Spleen (tissue), 11 donors: ENCODE data around the gene SEMA5A. TPM values are rescaled to one million over a fixed set of nuclear protein-coding genes. Genes with fewer than 3 reads are reported as not detected.

ENCODE experiments used
- DNase-seq: peaks from one replicate; pipeline ENCODE4 v3.0.0-alpha.2; 2020
- H3K27ac ChIP-seq, 8 donors: fragments of 200-600 bp; sonication (generic) in 7 of 8; 1 replicate in 4 of 8; 2 replicates in 4 of 8; pipeline versions ENCODE4 v1.5.0 to v1.8.0; 2016 to 2021; ENCODE audit warnings: inconsistent platforms in 4 of 8, mild to moderate bottlenecking in 4 of 8, moderate library complexity in 1 of 8
- H3K27me3 ChIP-seq, 7 donors: fragments of 200-600 bp; sonication (generic) in 6 of 7; replicated peaks in 1 of 7; 1 replicate in 4 of 7; 2 replicates in 3 of 7; pipeline versions ENCODE4 v1.5.0 to v1.8.0; 2016 to 2021; ENCODE audit warnings: inconsistent platforms in 3 of 7, mild to moderate bottlenecking in 1 of 7
- H3K36me3 ChIP-seq, 6 donors: fragments of 200-600 bp; sonication (generic) in 5 of 6; 1 replicate in 4 of 6; 2 replicates in 2 of 6; pipeline versions ENCODE4 v1.5.0 to v1.8.0; 2016 to 2021; ENCODE audit warnings: inconsistent platforms in 2 of 6
- H3K4me1 ChIP-seq, 6 donors: fragments of 200-600 bp; sonication (generic) in 5 of 6; 1 replicate in 3 of 6; 2 replicates in 3 of 6; pipeline versions ENCODE4 v1.5.0 to v1.8.0; 2016 to 2021; ENCODE audit warnings: inconsistent platforms in 3 of 6
- H3K4me3 ChIP-seq, 8 donors: fragments of 200-600 bp; sonication (generic) in 7 of 8; 1 replicate in 4 of 8; 2 replicates in 4 of 8; pipeline versions ENCODE4 v1.5.0 to v1.8.0; 2016 to 2021; ENCODE audit warnings: inconsistent platforms in 4 of 8, mild to moderate bottlenecking in 4 of 8, moderate library complexity in 2 of 8
- H3K9me3 ChIP-seq, 8 donors: fragments of 200-600 bp; sonication (generic) in 7 of 8; 1 replicate in 4 of 8; 2 replicates in 4 of 8; pipeline versions ENCODE4 v1.5.0 to v1.8.0; 2016 to 2021; ENCODE audit warnings: inconsistent platforms in 4 of 8
- POLR2A ChIP-seq, 3 donors: fragments of 450-650 bp; IDR thresholded peaks; one replicate each; pipeline ENCODE4 v1.5.1; 2017; ENCODE audit warnings: antibody characterized with exemption in 3 of 3, mild to moderate bottlenecking in 1 of 3
- POLR2AphosphoS5 ChIP-seq, 3 donors: sonication (generic); formaldehyde crosslinking; IDR thresholded peaks; one replicate each; pipeline ENCODE4 v1.5.1; 2017; ENCODE audit warnings: antibody characterized with exemption in 3 of 3
- WGBS, 5 donors: extraction: QIAGEN DNeasy Blood & Tissue Kit in 3 of 5; methylation state at CpG; one replicate each; pipeline versions ENCODE4 v1.1.5 to v1.1.7; 2013 to 2018; 5-methylcytosine and 5-hydroxymethylcytosine counted together
- intact Hi-C: fragments of 100-400 bp; cut with DNase I; formaldehyde crosslinking; loops from one replicate; pipeline ENCODE4 v1.15.0; 2023; ENCODE audit warnings: low total_unique reads
- polyA plus RNA-seq, 3 donors: library from polyadenylated mRNA; stranded (reverse); fragments of 200-250 nt; gene quantifications; one replicate each; pipeline ENCODE4 v1.2.1, GENCODE V29; 2013
- total RNA-seq, 7 donors: library from RNA; depleted of rRNA in 3 of 7; stranded (reverse); fragments of >200 nt in 3 of 7; fragmentation: NEBNext Ultra II Directional in 4 of 7; extraction: Animal tissue kit (Norgen Biotek cat#: 25700) in 4 of 7; gene quantifications; one replicate each; pipeline versions ENCODE4 v1.1.0 to v1.2.1, GENCODE V29; 2016 to 2021
- TF ChIP-seq, protein P1 (sequence below), 11 experiments: fragments of 200-600 bp in 7 of 11; fragments of 450-650 bp in 4 of 11; sonication (generic) in 4 of 11; IDR thresholded peaks in 8 of 11; conservative IDR thresholded peaks in 3 of 11; 1 replicate in 7 of 11; 2 replicates in 4 of 11; pipeline versions ENCODE4 v1.4.0 to v1.8.0; 2016 to 2021; ENCODE audit warnings: antibody characterized with exemption in 11 of 11, inconsistent platforms in 4 of 11, mild to moderate bottlenecking in 1 of 11
- donor health status: healthy with polysubstance abuse.
- donor health status: DM: no; HTN: no; CAD: no; lungs with moderate emphysema.
- donor health status: DM: no; HTN: no; CAD: no.
- donor health status: Bipolar disorder and iron deficiency.
- donor health status: healthy.
- donor health status: DM: no; HTN: no; CAD: no.
- donor health status: DM: yes; HTN: yes; CAD: no.

Gene SEMA5A
- total and polyA plus RNA-seq, 10 donors = 1.4 to 30.9 (median 13.1) TPM

DNA sequence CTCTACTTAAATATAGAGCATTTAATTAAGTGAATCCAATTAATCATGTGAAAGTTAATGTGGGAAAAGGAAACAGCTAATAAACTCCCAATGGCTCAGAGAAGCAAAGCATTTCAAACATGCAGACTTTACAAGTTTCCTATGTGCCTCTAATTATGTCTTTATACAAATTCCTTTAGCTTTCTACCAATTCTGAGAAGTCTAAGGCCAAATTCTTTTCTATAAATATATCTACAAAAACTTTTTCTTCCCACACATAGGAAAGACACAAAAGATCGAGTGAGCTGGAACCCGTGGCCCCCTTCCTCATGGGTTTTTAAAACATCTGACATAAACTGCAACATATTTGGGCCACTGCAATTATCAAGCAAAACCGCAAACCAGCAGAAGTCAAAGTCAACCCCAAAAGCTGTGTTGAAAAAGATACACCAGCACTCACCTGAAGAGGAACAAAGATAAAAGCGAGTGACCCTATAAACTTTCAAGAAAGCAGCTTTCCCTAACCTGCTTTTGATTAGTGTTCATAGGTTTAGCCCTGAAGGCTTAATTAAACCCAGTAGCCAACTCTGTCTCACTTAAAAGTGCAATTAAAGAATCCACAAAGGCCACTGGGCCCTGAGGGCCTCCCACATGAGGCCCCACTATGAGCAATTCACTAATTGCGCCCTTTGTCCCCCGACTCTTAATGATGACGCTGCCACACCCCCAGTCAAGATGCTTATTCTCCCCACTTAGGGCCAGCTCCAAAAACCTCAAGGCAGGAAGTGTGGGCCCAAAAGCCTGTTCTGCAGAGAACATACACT, 12.1 kb downstream of the SEMA5A start:
- Histone ChIP-seq H3K9me3 (no peaks in the 10 kb centered on the region), H3K27me3 (no peaks in the 10 kb centered on the region), H3K36me3 (no peaks in the 10 kb centered on the region), H3K27ac (peak overlapping the region in 6 of 8 donors; percentile 1 to 64 (median 43)), H3K4me1 (peaks cover 0 to 8% (median 0%) of the 10 kb centered on the region in 6 donors), H3K4me3 (no peak overlapping the region)
- DNase-seq = no peak
- intact Hi-C loops = no loop called here
- TF ChIP-seq POLR2A (IDR thresholded peaks at IDR 0.05) (no peak), POLR2AphosphoS5 (IDR thresholded peaks at IDR 0.05) (no peak)
- TF ChIP-seq, protein P1, sequence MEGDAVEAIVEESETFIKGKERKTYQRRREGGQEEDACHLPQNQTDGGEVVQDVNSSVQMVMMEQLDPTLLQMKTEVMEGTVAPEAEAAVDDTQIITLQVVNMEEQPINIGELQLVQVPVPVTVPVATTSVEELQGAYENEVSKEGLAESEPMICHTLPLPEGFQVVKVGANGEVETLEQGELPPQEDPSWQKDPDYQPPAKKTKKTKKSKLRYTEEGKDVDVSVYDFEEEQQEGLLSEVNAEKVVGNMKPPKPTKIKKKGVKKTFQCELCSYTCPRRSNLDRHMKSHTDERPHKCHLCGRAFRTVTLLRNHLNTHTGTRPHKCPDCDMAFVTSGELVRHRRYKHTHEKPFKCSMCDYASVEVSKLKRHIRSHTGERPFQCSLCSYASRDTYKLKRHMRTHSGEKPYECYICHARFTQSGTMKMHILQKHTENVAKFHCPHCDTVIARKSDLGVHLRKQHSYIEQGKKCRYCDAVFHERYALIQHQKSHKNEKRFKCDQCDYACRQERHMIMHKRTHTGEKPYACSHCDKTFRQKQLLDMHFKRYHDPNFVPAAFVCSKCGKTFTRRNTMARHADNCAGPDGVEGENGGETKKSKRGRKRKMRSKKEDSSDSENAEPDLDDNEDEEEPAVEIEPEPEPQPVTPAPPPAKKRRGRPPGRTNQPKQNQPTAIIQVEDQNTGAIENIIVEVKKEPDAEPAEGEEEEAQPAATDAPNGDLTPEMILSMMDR (IDR thresholded peaks at IDR 0.05 in 8 of 11, conservative IDR thresholded peaks at IDR 0.05 in 3 of 11) = no peak
- WGBS, 5 donors = 77 to 89% (median 81%) methylated on average over 7 of the region's 7 CpGs

DNA sequence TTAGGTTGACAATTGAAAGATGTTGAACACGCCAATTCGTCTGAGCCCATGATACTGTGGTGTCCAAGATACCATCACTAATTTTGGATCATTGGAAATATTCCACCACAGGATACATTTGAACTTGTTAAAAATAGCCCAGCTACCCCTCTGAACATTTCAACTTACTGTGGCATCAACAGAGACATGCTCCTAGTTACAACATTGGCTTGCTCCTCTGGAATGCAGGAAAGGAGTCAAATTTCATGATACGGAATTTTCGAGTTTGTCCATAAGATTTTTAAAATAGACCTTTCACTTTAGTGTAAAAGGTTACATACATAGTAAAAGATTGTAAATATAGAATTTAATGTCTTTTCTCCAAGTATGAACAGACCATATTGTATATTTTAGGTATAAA, 12.8 kb downstream of the SEMA5A start:
- H3K4me3 ChIP-seq = no peak overlapping the region
- TF ChIP-seq, protein P1 (IDR thresholded peaks at IDR 0.05 in 8 of 11, conservative IDR thresholded peaks at IDR 0.05 in 3 of 11) = no peak
- TF ChIP-seq POLR2AphosphoS5 (IDR thresholded peaks at IDR 0.05) (no peak), POLR2A (IDR thresholded peaks at IDR 0.05) (no peak)
- WGBS, 5 donors = 62 to 83% (median 77%) methylated on average over 4 of the region's 4 CpGs
- DNase-seq = no peak
- H3K27ac ChIP-seq = peak overlapping the region in 5 of 8 donors; percentile 23 to 46 (median 40)
- intact Hi-C loops = no loop called here
- no peaks in the 10 kb centered on the region for H3K9me3 ChIP-seq
- H3K36me3 ChIP-seq = no peaks in the 10 kb centered on the region
- peaks cover 0 to 8% (median 0%) of the 10 kb centered on the region in 6 donors for H3K4me1 ChIP-seq
- H3K27me3 ChIP-seq = no peaks in the 10 kb centered on the region

DNA sequence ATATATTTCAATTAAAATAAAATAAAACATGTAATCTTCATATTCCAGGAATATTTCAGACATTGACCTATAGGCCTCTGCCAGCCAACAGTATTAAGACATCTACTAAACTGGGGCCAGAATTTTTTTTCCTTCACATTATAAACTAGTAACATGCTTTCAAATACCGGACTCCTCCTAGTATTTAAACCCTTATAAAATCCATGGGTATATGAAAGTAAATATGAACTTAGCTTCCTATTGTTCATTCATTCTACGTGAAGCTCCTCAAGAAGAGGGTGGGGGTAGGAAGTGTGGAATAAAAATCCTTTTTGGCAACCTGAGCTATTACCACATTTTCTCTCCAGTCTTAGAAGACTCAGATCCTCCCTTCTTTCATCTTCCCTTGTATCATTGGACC, 16.4 kb downstream of the SEMA5A start:
- Histone ChIP-seq H3K4me1 (no peaks in the 10 kb centered on the region), H3K9me3 (no peaks in the 10 kb centered on the region), H3K36me3 (no peaks in the 10 kb centered on the region), H3K27me3 (no peaks in the 10 kb centered on the region), H3K4me3 (no peak overlapping the region), H3K27ac (no peak overlapping the region)
- WGBS, 5 donors = 79 to 89% (median 84%) methylated on average over 2 of the region's 2 CpGs
- TF ChIP-seq POLR2AphosphoS5 (IDR thresholded peaks at IDR 0.05) (no peak), POLR2A (IDR thresholded peaks at IDR 0.05) (no peak)
- TF ChIP-seq, protein P1 (IDR thresholded peaks at IDR 0.05 in 8 of 11, conservative IDR thresholded peaks at IDR 0.05 in 3 of 11) = no peak
- intact Hi-C loops = no loop called here
- no peak for DNase-seq

DNA sequence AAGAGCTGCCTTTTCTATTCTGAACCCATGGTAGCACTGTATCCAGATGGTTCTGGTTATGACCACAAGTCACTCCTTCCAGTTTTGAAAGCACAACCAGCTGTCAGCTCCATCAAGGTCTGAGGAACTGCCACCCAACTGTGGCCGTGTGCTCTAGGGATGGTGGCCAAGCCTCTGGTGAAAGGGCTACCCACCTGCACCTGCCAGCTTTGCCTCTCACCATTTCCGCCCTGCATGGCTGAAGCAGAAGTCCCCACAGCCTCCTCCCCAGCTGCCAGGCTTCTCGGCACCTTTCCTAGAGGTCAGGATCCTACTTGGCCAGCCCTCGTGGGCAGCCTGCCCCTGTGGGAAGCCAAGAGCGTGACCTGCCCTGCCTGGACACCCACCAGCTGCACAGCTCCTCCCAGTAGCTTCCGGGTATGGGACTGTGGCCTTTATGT, 16.8 kb downstream of the SEMA5A start:
- Histone ChIP-seq H3K27ac (no peak overlapping the region), H3K9me3 (no peaks in the 10 kb centered on the region), H3K4me1 (no peaks in the 10 kb centered on the region), H3K27me3 (no peaks in the 10 kb centered on the region), H3K4me3 (no peak overlapping the region), H3K36me3 (no peaks in the 10 kb centered on the region)
- intact Hi-C loops = no loop called here
- no peak for DNase-seq
- TF ChIP-seq POLR2AphosphoS5 (IDR thresholded peaks at IDR 0.05) = no peak
- TF ChIP-seq POLR2A (IDR thresholded peaks at IDR 0.05) = no peak
- 60 to 82% (median 71%) methylated on average over 6 of the region's 6 CpGs for WGBS, 5 donors
